ENCODE data around the gene GMPR2. TPM values are rescaled to one million over a fixed set of nuclear protein-coding genes. Genes with fewer than 3 reads are reported as not detected.

Gene GMPR2
- polyA plus RNA-seq, 3 donors: 84.4 to 84.7 (median 84.5) TPM

- no peak for TF ChIP-seq CTCF (IDR thresholded peaks at IDR 0.05)
- no peak overlapping the region for H3K4me3 ChIP-seq (replicated peaks in 1 of 3; ENCODE audit: low read depth in 2 of 3, low read length in 3 of 3)
- Mint-ChIP-seq H3K36me3 (peaks cover 21 to 24% of the 10 kb centered on the region in 2 donors), H3K27me3 (ENCODE audit: low read depth in 3 of 3) (peaks cover 0 to 3% (median 1%) of the 10 kb centered on the region in 3 donors), H3K4me3 (no peak overlapping the region), H3K27ac (peak overlapping the region in 1 of 7 donors; percentile 37), H3K9me3 (peaks cover 0 to 3% (median 0%) of the 10 kb centered on the region in 7 donors), H3K4me1 (peaks cover 35% of the 10 kb centered on the region)
- H2AFZ ChIP-seq (ENCODE audit: insufficient read depth, low read depth, low read length, poor library complexity, severe bottlenecking): no peak overlapping the region
- peaks cover 25 to 26% of the 10 kb centered on the region in 2 donors for H3K4me1 ChIP-seq (ENCODE audit: control insufficient read depth in 1 of 2, insufficient read depth in 2 of 2, low read length in 2 of 2)
- no peak overlapping the region for H3K4me2 ChIP-seq (replicated peaks; ENCODE audit: extremely low read depth, low read length, poor library complexity, severe bottlenecking)
- no peaks in the 10 kb centered on the region for H4K20me1 ChIP-seq (ENCODE audit: insufficient read depth, low read length)
- DNase-seq: no peak
- no peak overlapping the region for H3K9ac ChIP-seq (ENCODE audit: insufficient read depth, low read length, poor library complexity, severe bottlenecking)
- WGBS (ENCODE audit: insufficient coverage): 100% methylated on average over 3 of the region's 4 CpGs
- intact Hi-C loops (cut with micrococcal nuclease): no loop called here
- no peak overlapping the region for H3K27ac ChIP-seq (ENCODE audit: low read depth in 1 of 2, low read length in 2 of 2)
- H3K27me3 ChIP-seq (ENCODE audit: control insufficient read depth in 2 of 2, insufficient read depth in 2 of 2, low read length in 2 of 2): no peaks in the 10 kb centered on the region
- H3K36me3 ChIP-seq (replicated peaks in 1 of 2; ENCODE audit: control insufficient read depth in 1 of 2, insufficient read depth in 2 of 2, low read length in 2 of 2): peaks cover 13% of the 10 kb centered on the region in 2 donors
- H3K9me3 ChIP-seq (replicated peaks in 1 of 2; ENCODE audit: control insufficient read depth in 1 of 2, insufficient read depth in 1 of 2, low read length in 2 of 2): no peaks in the 10 kb centered on the region
- H3K79me2 ChIP-seq (ENCODE audit: insufficient read depth, low read length): peaks cover 20% of the 10 kb centered on the region
Measured at GRCh38 chr14:24285351-24285750, 52.6 kb downstream of the GMPR2 start.

GRCh38 chr14:24286996-24287395, 54.3 kb downstream of the GMPR2 start:
- Histone ChIP-seq H3K36me3 (replicated peaks in 1 of 2; ENCODE audit: control insufficient read depth in 1 of 2, insufficient read depth in 2 of 2, low read length in 2 of 2) (peaks cover 29% of the 10 kb centered on the region in 2 donors), H3K4me2 (replicated peaks; ENCODE audit: extremely low read depth, low read length, poor library complexity, severe bottlenecking) (no peak overlapping the region), H3K4me1 (ENCODE audit: control insufficient read depth in 1 of 2, insufficient read depth in 2 of 2, low read length in 2 of 2) (peaks cover 9 to 10% of the 10 kb centered on the region in 2 donors), H2AFZ (ENCODE audit: insufficient read depth, low read depth, low read length, poor library complexity, severe bottlenecking) (no peak overlapping the region), H3K27ac (ENCODE audit: low read depth in 1 of 2, low read length in 2 of 2) (no peak overlapping the region), H3K79me2 (ENCODE audit: insufficient read depth, low read length) (peaks cover 10% of the 10 kb centered on the region), H3K9ac (ENCODE audit: insufficient read depth, low read length, poor library complexity, severe bottlenecking) (no peak overlapping the region), H3K4me3 (replicated peaks in 1 of 3; ENCODE audit: low read depth in 2 of 3, low read length in 3 of 3) (no peak overlapping the region), H3K27me3 (ENCODE audit: control insufficient read depth in 2 of 2, insufficient read depth in 2 of 2, low read length in 2 of 2) (no peaks in the 10 kb centered on the region), H4K20me1 (ENCODE audit: insufficient read depth, low read length) (no peaks in the 10 kb centered on the region), H3K9me3 (replicated peaks in 1 of 2; ENCODE audit: control insufficient read depth in 1 of 2, insufficient read depth in 1 of 2, low read length in 2 of 2) (no peaks in the 10 kb centered on the region)
- DNase-seq: no peak
- Mint-ChIP-seq H3K27me3 (ENCODE audit: low read depth in 3 of 3) (peaks cover 0 to 4% (median 0%) of the 10 kb centered on the region in 3 donors), H3K36me3 (peaks cover 37 to 40% of the 10 kb centered on the region in 2 donors), H3K4me3 (no peak overlapping the region), H3K27ac (no peak overlapping the region), H3K9me3 (peaks cover 0 to 3% (median 0%) of the 10 kb centered on the region in 7 donors), H3K4me1 (peaks cover 18% of the 10 kb centered on the region)
- 87% methylated on average over 5 of the region's 5 CpGs for WGBS (ENCODE audit: insufficient coverage)
- intact Hi-C loops (cut with micrococcal nuclease): no loop called here
- no peak for TF ChIP-seq CTCF (IDR thresholded peaks at IDR 0.05)

Small RNA genes lying within 50 kb of the gene (small RNA-seq; reads per million reads assigned to genes)
- gene AL136295.4 (ENCODE audit: insufficient read length, low read depth): not detected
- gene CHMP4A (ENCODE audit: insufficient read length, low read depth): not detected
- not detected for gene MDP1 (ENCODE audit: insufficient read length, low read depth)

Other genes with a start within 250 kb of the GMPR2 start
- gene DHRS4L2, start 244.0 kb upstream of the GMPR2 start, polyA plus RNA-seq: 10 to 100 TPM; 22.1 to 46.6 (median 42.6) TPM
- gene CARMIL3, start 180.9 kb upstream of the GMPR2 start, polyA plus RNA-seq: 1 to 10 TPM in 1 of 3 donors, not detected in 2; 1.0 TPM
- gene CPNE6, start 161.4 kb upstream of the GMPR2 start, polyA plus RNA-seq: not detected
- gene PCK2, start 138.6 kb upstream of the GMPR2 start, polyA plus RNA-seq: 10 to 100 TPM; 29.9 to 34.2 (median 31.3) TPM
- 10 to 100 TPM; 45.6 to 56.6 (median 48.8) TPM for gene DCAF11, start 118.2 kb upstream of the GMPR2 start, polyA plus RNA-seq
- gene NRL, start 118.0 kb upstream of the GMPR2 start, polyA plus RNA-seq: 1 to 10 TPM; 1.1 to 1.5 (median 1.3) TPM
- 1 to 10 TPM in 1 of 3 donors, not detected in 2; 2.1 TPM for gene FITM1, start 102.3 kb upstream of the GMPR2 start, polyA plus RNA-seq
- 100 to 1,000 TPM; 435 to 759 (median 729) TPM for gene PSME1, start 96.7 kb upstream of the GMPR2 start, polyA plus RNA-seq
- 1 to 10 TPM; 6.4 to 9.4 (median 8.5) TPM for gene EMC9, start 91.3 kb upstream of the GMPR2 start, polyA plus RNA-seq
- 100 to 1,000 TPM; 237 to 593 (median 579) TPM for gene PSME2, start 86.3 kb upstream of the GMPR2 start, polyA plus RNA-seq
- gene RNF31, start 85.4 kb upstream of the GMPR2 start, polyA plus RNA-seq: 10 to 100 TPM; 30.7 to 63.2 (median 36.8) TPM
- 100 to 1,000 TPM in 1 of 3 donors, 10 to 100 TPM in 2; 44.7 to 208 (median 56.0) TPM for gene IRF9, start 71.7 kb upstream of the GMPR2 start, polyA plus RNA-seq
- gene REC8, start 60.8 kb upstream of the GMPR2 start, polyA plus RNA-seq: 10 to 100 TPM in 1 of 3 donors, 1 to 10 TPM in 2; 1.4 to 46.4 (median 2.3) TPM
- 10 to 100 TPM in 1 of 3 donors, 1 to 10 TPM in 2; 4.1 to 14.2 (median 4.3) TPM for gene IPO4, start 44.1 kb upstream of the GMPR2 start, polyA plus RNA-seq
- 10 to 100 TPM; 14.6 to 56.0 (median 51.1) TPM for gene TM9SF1, start 37.5 kb upstream of the GMPR2 start, polyA plus RNA-seq
- gene TSSK4, start 27.2 kb upstream of the GMPR2 start, polyA plus RNA-seq: under 1 TPM in 2 of 3 donors, not detected in 1; 0.07 to 0.13 TPM
- gene CHMP4A, start 19.4 kb upstream of the GMPR2 start, polyA plus RNA-seq: 100 to 1,000 TPM in 2 of 3 donors, 10 to 100 TPM in 1; 99.0 to 128 (median 102) TPM
- 10 to 100 TPM; 17.5 to 49.6 (median 37.5) TPM for gene MDP1, start 16.9 kb upstream of the GMPR2 start, polyA plus RNA-seq
- 100 to 1,000 TPM; 164 to 335 (median 306) TPM for gene NEDD8, start 562 bp upstream of the GMPR2 start, polyA plus RNA-seq
- 100 to 1,000 TPM in 2 of 3 donors, 10 to 100 TPM in 1; 63.6 to 151 (median 137) TPM for gene TINF2, start 9.7 kb downstream of the GMPR2 start, polyA plus RNA-seq
- 1 to 10 TPM in 1 of 3 donors, not detected in 2; 7.8 TPM for gene TGM1, start 30.2 kb downstream of the GMPR2 start, polyA plus RNA-seq
- 100 to 1,000 TPM in 1 of 3 donors, 10 to 100 TPM in 2; 34.5 to 125 (median 35.4) TPM for gene RABGGTA, start 38.7 kb downstream of the GMPR2 start, polyA plus RNA-seq
- gene DHRS1, start 66.9 kb downstream of the GMPR2 start, polyA plus RNA-seq: 10 to 100 TPM; 31.6 to 49.4 (median 48.8) TPM
- gene NOP9, start 66.9 kb downstream of the GMPR2 start, polyA plus RNA-seq: 10 to 100 TPM in 1 of 3 donors, 1 to 10 TPM in 2; 1.2 to 16.6 (median 1.3) TPM
- 100 to 1,000 TPM in 1 of 3 donors, 10 to 100 TPM in 2; 36.4 to 126 (median 63.8) TPM for gene CIDEB, start 75.0 kb downstream of the GMPR2 start, polyA plus RNA-seq
- gene LTB4R2, start 77.2 kb downstream of the GMPR2 start, polyA plus RNA-seq: 10 to 100 TPM in 1 of 3 donors, 1 to 10 TPM in 2; 2.7 to 25.1 (median 2.9) TPM
- 10 to 100 TPM; 51.5 to 98.5 (median 87.3) TPM for gene LTB4R, start 78.6 kb downstream of the GMPR2 start, polyA plus RNA-seq
- gene ADCY4, start 102.1 kb downstream of the GMPR2 start, polyA plus RNA-seq: 10 to 100 TPM in 1 of 3 donors, under 1 TPM in 2; 0.69 to 11.9 (median 0.70) TPM
- gene RIPK3, start 107.1 kb downstream of the GMPR2 start, polyA plus RNA-seq: 10 to 100 TPM; 11.7 to 69.6 (median 11.8) TPM
- gene NFATC4, start 135.3 kb downstream of the GMPR2 start, polyA plus RNA-seq: not detected
- gene NYNRIN, start 166.1 kb downstream of the GMPR2 start, polyA plus RNA-seq: under 1 TPM; 0.18 to 0.84 (median 0.40) TPM
- gene CBLN3, start 196.7 kb downstream of the GMPR2 start, polyA plus RNA-seq: 1 to 10 TPM in 1 of 3 donors, under 1 TPM in 1, not detected in 1; 0.07 to 1.1 TPM
- gene KHNYN, start 197.0 kb downstream of the GMPR2 start, polyA plus RNA-seq: 10 to 100 TPM; 12.4 to 39.8 (median 16.0) TPM
- gene SDR39U1, start 209.8 kb downstream of the GMPR2 start, polyA plus RNA-seq: 100 to 1,000 TPM in 1 of 3 donors, 10 to 100 TPM in 2; 37.3 to 110 (median 39.2) TPM

All from CD14-positive monocyte (primary cell).